HCT116 (cell line): ENCODE measurements around the gene ERN1. TPM values are rescaled to one million over a fixed set of nuclear protein-coding genes. Genes with fewer than 3 reads are reported as not detected.

ENCODE experiments used
- ATAC-seq: fragments of 200-7000 bp; cut with Tn5 transposase; 2 replicates; pipeline ENCODE4 v1.9.1; 2020; ENCODE audit warnings: mild to moderate bottlenecking, moderate library complexity
- BruUV-seq: library from RNA; stranded (reverse); fragments of 400-500 nt; replicated peaks from 2 replicates; lab custom pipeline; 2021; lab: Mats Ljungman, UMichigan
- CTCF ChIA-PET: fragments of 300-600 bp; sonication (Branson Sonifier 250); formaldehyde crosslinking; loops from one replicate; lab custom pipeline; 2021; ENCODE audit warnings: antibody characterized with exemption; lab: Charles Lee
- POLR2A ChIA-PET: fragments of 300-600, 350-600 bp; sonication (Branson Sonifier 250); formaldehyde crosslinking; loops from one replicate; lab custom pipeline; 2021; ENCODE audit warnings: antibody characterized with exemption; lab: Charles Lee
- RAD21 ChIA-PET, 2 experiments: fragments of 300-600 bp; sonication (Branson Sonifier 250); formaldehyde crosslinking; loops; one replicate each; lab custom pipeline; 2023; ENCODE audit warnings: low total read pairs in 2 of 2; ENCODE audit not compliant: uncharacterized antibody in 2 of 2, unreplicated experiment in 2 of 2, low non-redundant PET in 1 of 2; lab: Charles Lee
- DNase-seq: peaks from one replicate; pipeline ENCODE4 v3.0.0-alpha.2; 2010; ENCODE audit warnings: low read depth, low spot score
- H2AFZ ChIP-seq: fragments of 200-600 bp; shearing (Covaris generic), sonication (generic); 2 replicates; pipeline ENCODE4 v1.6.1; 2017; ENCODE audit warnings: low read depth, mixed run types, mixed read lengths, antibody characterized with exemption, low read length; ENCODE audit not compliant: poor library complexity, severe bottlenecking
- H3K27ac ChIP-seq: 2 replicates; pipeline ENCODE4 v1.5.1; 2012; ENCODE audit warnings: low read depth, low read length
- H3K27me3 ChIP-seq: fragments of 200-600 bp; sonication (generic); 2 replicates; pipeline ENCODE4 v1.6.1; 2016; ENCODE audit warnings: mixed run types, low read length, mixed read lengths; ENCODE audit not compliant: insufficient read depth
- H3K36me3 ChIP-seq, 2 experiments: fragments of 200-500 bp in 1 of 2; fragments of 200-600 bp in 1 of 2; sonication (Bioruptor generic) in 1 of 2; sonication (generic) in 1 of 2; 2 replicates each; pipeline versions ENCODE4 v1.5.1 to v1.6.1; 2014 to 2016; ENCODE audit warnings: low read length in 2 of 2, inconsistent platforms in 1 of 2, mixed read lengths in 1 of 2, mixed run types in 1 of 2; ENCODE audit not compliant: insufficient read depth in 2 of 2, control insufficient read depth in 1 of 2
- H3K4me1 ChIP-seq, 2 experiments: fragments of 200-600 bp in 1 of 2; sonication (generic) in 1 of 2; 2 replicates each; pipeline versions ENCODE4 v1.5.1 to v1.6.1; 2012 to 2017; ENCODE audit warnings: low read length in 2 of 2, inconsistent platforms in 1 of 2, mild to moderate bottlenecking in 1 of 2, mixed read lengths in 1 of 2, mixed run types in 1 of 2, moderate library complexity in 1 of 2; ENCODE audit not compliant: insufficient read depth in 2 of 2, control insufficient read depth in 1 of 2
- H3K4me2 ChIP-seq: fragments of 200-600 bp; sonication (generic); 2 replicates; pipeline ENCODE4 v1.6.1; 2017; ENCODE audit warnings: mixed run types, low read length, mixed read lengths
- H3K4me3 ChIP-seq, 2 experiments: fragments of 200-600 bp in 1 of 2; sonication (generic) in 1 of 2; replicated peaks in 1 of 2; 2 replicates each; pipeline ENCODE4 v1.5.1; 2011 to 2016; ENCODE audit warnings: low read length in 2 of 2, control low read depth in 1 of 2, low read depth in 1 of 2, mild to moderate bottlenecking in 1 of 2, mixed read lengths in 1 of 2, mixed run types in 1 of 2
- H3K79me2 ChIP-seq: fragments of 200-600 bp; sonication (generic); 2 replicates; pipeline ENCODE4 v1.6.1; 2017; ENCODE audit warnings: mild to moderate bottlenecking, mixed run types, low read length, moderate library complexity, mixed read lengths; ENCODE audit not compliant: insufficient read depth
- H3K9ac ChIP-seq: fragments of 200-600 bp; sonication (generic); 2 replicates; pipeline ENCODE4 v1.6.1; 2016; ENCODE audit warnings: low read length, mixed read lengths
- H3K9me2 ChIP-seq: fragments of 200-600 bp; sonication (generic), shearing (Covaris generic); 2 replicates; pipeline ENCODE4 v1.6.1; 2017; ENCODE audit warnings: mixed run types, mild to moderate bottlenecking, moderate library complexity; ENCODE audit not compliant: insufficient read depth
- H3K9me3 ChIP-seq, 2 experiments: fragments of 200-500 bp in 1 of 2; fragments of 200-600 bp in 1 of 2; sonication (Bioruptor generic) in 1 of 2; sonication (generic) in 1 of 2; 2 replicates each; pipeline ENCODE4 v1.6.1; 2014 to 2017; ENCODE audit warnings: low read length in 2 of 2, mixed read lengths in 2 of 2, inconsistent platforms in 1 of 2, low read depth in 1 of 2, mild to moderate bottlenecking in 1 of 2, mixed run types in 1 of 2, moderate library complexity in 1 of 2; ENCODE audit not compliant: control insufficient read depth in 1 of 2, insufficient read depth in 1 of 2
- H4K20me1 ChIP-seq: fragments of 200-600 bp; sonication (generic), shearing (Covaris generic); 2 replicates; pipeline ENCODE4 v1.6.1; 2017; ENCODE audit warnings: mixed run types, mild to moderate bottlenecking, moderate library complexity; ENCODE audit not compliant: insufficient read depth
- EGR1 ChIP-seq: IDR thresholded peaks from 2 replicates; pipeline ENCODE4 v1.6.1; 2012; ENCODE audit warnings: low read depth
- JUND ChIP-seq: IDR thresholded peaks from 2 replicates; pipeline ENCODE4 v1.6.1; 2012
- POLR2A ChIP-seq: IDR thresholded peaks from 2 replicates; pipeline ENCODE4 v1.7.0; 2011; ENCODE audit warnings: borderline replicate concordance; ENCODE audit not compliant: insufficient read depth, insufficient read length; ENCODE audit errors: extremely low read depth
- POLR2AphosphoS5 ChIP-seq: IDR thresholded peaks from 2 replicates; pipeline ENCODE4 v1.6.1; 2011; ENCODE audit warnings: mild to moderate bottlenecking, low read depth, low read length, moderate library complexity
- SP1 ChIP-seq: IDR thresholded peaks from 2 replicates; pipeline ENCODE4 v1.6.1; 2012; ENCODE audit warnings: low read depth
- SRF ChIP-seq: IDR thresholded peaks from 2 replicates; pipeline ENCODE4 v1.6.1; 2012; ENCODE audit warnings: low read depth
- intact Hi-C: fragments of 100-400 bp; cut with micrococcal nuclease; formaldehyde crosslinking; loops from 2 replicates; pipeline ENCODE4 v1.10.0; 2022
- total RNA-seq: library from RNA; stranded (reverse); gene quantifications from one replicate; pipeline ENCODE4 v1.2.1, GENCODE V29; 2021; ENCODE audit not compliant: unreplicated experiment
- TF ChIP-seq, protein P1 (sequence below): IDR thresholded peaks from 2 replicates; pipeline ENCODE4 v1.6.1; 2012; ENCODE audit warnings: low read depth

Gene ERN1
- total RNA-seq, 1 experiment from 2014 or later: 28.2 TPM

DNA sequence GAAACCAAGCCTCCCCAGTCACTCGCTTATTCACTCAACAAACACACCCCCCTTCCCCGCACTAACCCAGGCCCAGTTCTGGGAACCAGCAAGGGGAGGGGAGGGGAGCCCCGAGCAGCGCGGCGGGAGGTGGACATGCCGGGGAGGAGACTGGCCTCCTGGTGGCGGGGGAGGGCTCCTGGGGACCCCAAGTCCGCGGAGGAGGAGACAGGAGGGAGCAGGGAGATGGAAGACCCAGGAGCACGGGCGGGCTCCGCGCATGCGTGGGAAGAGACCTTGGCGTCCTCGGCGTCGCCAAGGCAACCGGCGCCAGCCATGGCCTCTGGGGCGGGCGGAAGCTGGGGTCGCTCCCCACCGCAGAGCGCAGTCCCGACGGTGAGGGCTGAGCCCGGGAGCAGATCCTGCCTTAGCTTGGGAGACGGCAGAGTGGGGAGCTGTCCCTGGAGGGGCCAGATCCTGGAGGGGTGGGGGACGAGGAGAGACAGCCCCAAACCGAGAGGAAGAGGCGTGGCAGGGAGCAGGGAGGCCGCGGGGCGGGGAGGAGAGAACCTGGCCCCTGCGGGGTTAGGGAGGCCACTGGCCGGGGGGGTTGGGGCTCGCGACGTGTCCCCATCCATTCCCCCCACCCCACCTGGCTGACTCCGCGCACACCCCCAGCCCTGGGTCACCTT is 131.8 kb downstream of the ERN1 start, which contains the start of gene PRR29:
PRR29 (plus strand) TSS at position 302 of the 671 bp plus-strand sequence; CDS start at position 316, 14 bp downstream.
- Histone ChIP-seq H3K36me3 (no peaks in the 10 kb centered on the region), H2AFZ (no peak within 1 kb of the TSS), H3K27me3 (peaks cover 26% of the 10 kb centered on the region; the same call in 1 of the 2 replicates), H4K20me1 (no peaks in the 10 kb centered on the region), H3K79me2 (no peaks in the 10 kb centered on the region), H3K4me3 (no peak within 1 kb of the TSS), H3K9ac (no peak within 1 kb of the TSS), H3K27ac (no peak within 1 kb of the TSS), H3K9me3 (no peaks in the 10 kb centered on the region), H3K9me2 (no peaks in the 10 kb centered on the region), H3K4me2 (no peak within 1 kb of the TSS), H3K4me1 (no peaks in the 10 kb centered on the region)
- ChIA-PET RAD21 (no interaction called here), CTCF (no interaction called here), POLR2A (no interaction called here)
- ATAC-seq (no peak), DNase-seq (no peak)
- intact Hi-C loops: no loop called here
- TF ChIP-seq JUND: no peak
- no peak for TF ChIP-seq SRF
- TF ChIP-seq EGR1: no peak
- TF ChIP-seq SP1: no peak
- TF ChIP-seq POLR2AphosphoS5: no peak
- TF ChIP-seq POLR2A: no peak
- TF ChIP-seq, protein P1, sequence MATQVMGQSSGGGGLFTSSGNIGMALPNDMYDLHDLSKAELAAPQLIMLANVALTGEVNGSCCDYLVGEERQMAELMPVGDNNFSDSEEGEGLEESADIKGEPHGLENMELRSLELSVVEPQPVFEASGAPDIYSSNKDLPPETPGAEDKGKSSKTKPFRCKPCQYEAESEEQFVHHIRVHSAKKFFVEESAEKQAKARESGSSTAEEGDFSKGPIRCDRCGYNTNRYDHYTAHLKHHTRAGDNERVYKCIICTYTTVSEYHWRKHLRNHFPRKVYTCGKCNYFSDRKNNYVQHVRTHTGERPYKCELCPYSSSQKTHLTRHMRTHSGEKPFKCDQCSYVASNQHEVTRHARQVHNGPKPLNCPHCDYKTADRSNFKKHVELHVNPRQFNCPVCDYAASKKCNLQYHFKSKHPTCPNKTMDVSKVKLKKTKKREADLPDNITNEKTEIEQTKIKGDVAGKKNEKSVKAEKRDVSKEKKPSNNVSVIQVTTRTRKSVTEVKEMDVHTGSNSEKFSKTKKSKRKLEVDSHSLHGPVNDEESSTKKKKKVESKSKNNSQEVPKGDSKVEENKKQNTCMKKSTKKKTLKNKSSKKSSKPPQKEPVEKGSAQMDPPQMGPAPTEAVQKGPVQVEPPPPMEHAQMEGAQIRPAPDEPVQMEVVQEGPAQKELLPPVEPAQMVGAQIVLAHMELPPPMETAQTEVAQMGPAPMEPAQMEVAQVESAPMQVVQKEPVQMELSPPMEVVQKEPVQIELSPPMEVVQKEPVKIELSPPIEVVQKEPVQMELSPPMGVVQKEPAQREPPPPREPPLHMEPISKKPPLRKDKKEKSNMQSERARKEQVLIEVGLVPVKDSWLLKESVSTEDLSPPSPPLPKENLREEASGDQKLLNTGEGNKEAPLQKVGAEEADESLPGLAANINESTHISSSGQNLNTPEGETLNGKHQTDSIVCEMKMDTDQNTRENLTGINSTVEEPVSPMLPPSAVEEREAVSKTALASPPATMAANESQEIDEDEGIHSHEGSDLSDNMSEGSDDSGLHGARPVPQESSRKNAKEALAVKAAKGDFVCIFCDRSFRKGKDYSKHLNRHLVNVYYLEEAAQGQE: no peak
- BruUV-seq: no TSS peak
